Fibroblast of skin of right quadriceps (primary cell): ENCODE measurements around the gene TFRC.
A peak's percentile ranks its signal among the peaks of the same experiment; 100 is the strongest.
"Not testable (repeated sequence)": the region's sequence is repeated elsewhere in the genome, so short reads cannot be mapped to it uniquely, and the experiment has no call there.

ENCODE experiments used
- DNase-seq: peaks from one replicate; pipeline ENCODE4 v3.0.0-alpha.2; 2013

TFRC gene

GRCh38 chr3:196047391-196048030 lies 34.4 kb downstream of the TFRC start:
- no peak for DNase-seq

DNA sequence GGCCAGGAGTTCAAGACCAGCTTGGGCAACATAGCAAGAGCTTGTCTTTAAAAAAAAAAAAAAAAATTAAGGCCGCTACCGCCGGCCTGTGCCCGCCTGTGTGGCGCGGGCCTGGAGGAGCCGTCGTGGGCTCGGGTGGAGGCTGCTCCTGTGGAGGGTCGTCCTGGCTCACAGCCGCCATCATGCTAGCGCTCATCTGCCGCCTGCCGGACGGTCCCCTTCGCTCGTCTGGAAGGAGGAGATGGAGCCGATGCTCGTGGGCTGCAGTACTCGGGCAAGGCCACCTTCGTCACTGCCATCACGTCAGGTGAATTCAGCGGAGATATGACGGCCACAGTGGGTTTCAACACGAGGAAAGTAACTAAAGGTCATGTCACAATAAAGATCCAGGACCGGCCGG lies 37.4 kb downstream of the TFRC start:
- no peak for DNase-seq

DNA sequence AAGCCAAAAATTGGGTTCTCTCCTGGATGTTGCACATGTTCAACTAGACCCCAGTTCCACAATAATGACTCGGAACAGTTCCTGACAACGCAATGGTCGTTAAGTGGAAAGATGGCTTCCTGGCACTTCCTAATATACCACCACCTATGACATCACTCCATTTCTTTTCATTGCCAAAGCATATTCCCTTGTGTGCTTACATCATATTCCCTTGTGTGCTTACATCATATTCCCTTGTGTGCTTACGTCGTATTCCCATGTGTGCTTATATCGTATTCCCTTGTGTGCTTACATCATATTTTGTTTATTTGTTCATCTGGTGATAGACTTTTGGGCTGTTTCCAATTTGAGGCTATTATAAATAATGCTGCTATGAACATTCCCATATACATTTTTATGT lies 39.2 kb downstream of the TFRC start:
- DNase-seq: no peak

- no peak for DNase-seq
These were observed 42.5 kb downstream of the TFRC start for GRCh38 chr3:196039359-196039758.

GRCh38 chr3:196026059-196026458 lies 55.8 kb downstream of the TFRC start:
- not testable (repeated sequence) for DNase-seq

DNA sequence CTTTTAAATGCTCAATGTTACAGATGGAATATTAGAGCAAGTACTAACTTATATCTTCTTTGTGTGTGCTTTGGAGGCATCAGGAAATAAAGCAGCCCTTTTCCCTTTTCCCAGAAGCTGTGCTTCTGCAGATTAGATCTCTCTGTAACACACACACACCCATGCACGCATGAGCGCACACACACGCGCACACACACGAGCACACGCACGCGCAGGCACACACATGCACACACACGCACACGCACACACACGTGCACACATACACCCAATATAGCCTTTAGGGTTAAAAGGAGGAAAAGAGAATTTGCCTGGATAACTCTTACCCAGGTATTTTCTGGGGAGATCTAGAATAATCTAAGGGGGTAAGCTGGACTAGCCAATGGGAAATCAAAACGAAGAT lies 56.9 kb downstream of the TFRC start:
- DNase-seq: no peak

- no peak for DNase-seq
These were observed 57.9 kb downstream of the TFRC start for GRCh38 chr3:196023947-196024346.

- DNase-seq: not testable (repeated sequence)
These were observed 59.4 kb downstream of the TFRC start for GRCh38 chr3:196022499-196022878.

DNA sequence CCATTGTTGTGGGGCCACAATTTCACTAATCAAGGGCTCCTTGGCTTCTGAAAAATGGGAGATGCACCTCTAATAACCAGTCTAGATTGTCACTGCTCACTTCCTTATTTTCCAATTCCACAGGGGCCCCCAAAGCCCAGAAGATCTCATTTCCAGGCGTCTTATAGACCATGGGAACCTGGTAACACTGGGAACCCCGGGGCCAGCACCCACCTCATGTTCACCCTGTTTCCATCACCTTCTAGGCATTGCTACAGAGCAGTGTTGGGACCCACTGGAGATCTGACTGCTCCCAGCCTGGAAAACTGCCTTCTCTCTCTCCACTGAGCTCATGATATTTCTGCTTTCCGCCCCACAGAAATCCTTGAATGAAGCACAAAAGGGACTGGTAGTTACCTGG lies 61.5 kb downstream of the TFRC start:
- no peak for DNase-seq

DNA sequence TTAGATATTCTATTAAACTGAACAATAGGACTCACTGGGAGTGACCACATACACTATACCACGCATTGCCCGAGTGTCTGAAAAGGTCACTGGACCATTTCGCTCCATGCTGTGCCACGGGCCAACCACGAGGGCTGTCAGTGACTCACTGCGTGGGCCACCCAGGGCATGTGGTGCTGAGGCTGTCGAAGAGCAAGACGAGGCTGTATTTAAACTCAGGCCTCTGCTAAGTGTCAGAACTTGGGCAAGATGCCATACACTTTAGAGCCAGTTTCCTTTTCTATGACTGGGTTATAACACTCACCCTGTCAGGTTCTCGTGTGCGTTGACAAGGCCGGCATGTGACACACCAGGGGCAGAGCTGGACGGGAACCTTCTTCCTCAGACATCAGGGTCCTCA lies 62.3 kb downstream of the TFRC start:
- DNase-seq: not testable (repeated sequence)

DNA sequence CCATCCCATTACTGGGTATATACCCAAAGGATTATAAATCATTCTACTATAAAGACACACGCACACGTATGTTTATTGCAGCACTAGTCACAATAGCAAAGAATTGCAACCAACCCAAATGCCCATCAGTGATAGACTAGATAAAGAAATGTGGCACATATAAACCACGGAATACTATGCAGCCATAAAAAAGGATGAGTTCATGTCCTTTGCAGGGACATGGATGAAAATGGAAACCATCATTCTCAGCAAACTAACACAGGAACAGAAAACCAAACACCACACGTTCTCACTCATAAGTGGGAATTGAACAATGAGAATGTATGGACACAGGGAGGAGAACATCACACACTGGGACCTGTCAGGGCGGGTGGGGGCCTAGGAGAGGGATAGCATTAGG lies 63.7 kb downstream of the TFRC start:
- not testable (repeated sequence) for DNase-seq

- DNase-seq: peak; percentile 55
These were observed 65.4 kb downstream of the TFRC start for GRCh38 chr3:196016485-196016884.

GRCh38 chr3:196016059-196016458 lies 65.8 kb downstream of the TFRC start:
- no peak for DNase-seq

- DNase-seq: no peak
These were observed 68.1 kb downstream of the TFRC start for GRCh38 chr3:196013587-196014487.

GRCh38 chr3:196012941-196013476 lies 68.9 kb downstream of the TFRC start:
- no peak for DNase-seq

- DNase-seq: no peak
These were observed 69.4 kb downstream of the TFRC start for GRCh38 chr3:196012481-196012880.

- DNase-seq: no peak
These were observed 72.4 kb downstream of the TFRC start for GRCh38 chr3:196009456-196009855.

GRCh38 chr3:196008929-196009328 lies 73.0 kb downstream of the TFRC start:
- no peak for DNase-seq

GRCh38 chr3:196008387-196008786 lies 73.5 kb downstream of the TFRC start:
- DNase-seq: no peak

DNA sequence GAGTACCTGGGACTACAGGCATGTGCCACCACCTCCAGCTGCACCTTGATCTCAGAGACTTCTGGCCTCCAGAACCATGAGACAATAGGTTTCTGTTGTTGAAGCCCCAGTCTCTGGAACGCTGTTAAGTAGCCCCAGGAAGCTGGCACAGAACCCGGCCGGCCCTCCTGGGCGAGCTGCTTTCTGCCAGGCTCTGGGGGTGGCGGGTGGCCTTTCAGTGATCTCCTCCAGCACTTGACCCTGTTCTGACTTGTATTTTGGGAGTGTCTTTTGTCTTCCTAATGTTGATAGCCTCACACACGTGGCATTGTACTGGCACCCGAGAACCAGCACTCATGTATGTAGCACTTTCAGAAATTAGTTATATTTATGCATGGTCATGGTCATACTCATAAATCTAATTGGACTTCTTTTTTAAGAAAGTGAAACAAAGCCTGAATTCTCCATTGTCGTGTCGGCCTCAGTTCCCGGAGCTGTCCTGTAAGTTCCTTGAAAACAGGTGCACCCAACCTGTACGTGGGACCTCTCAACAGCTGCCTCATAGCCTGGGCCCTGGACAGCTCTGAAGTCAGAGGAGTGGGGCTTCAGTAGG lies 74.0 kb downstream of the TFRC start:
- DNase-seq: no peak

- not testable (repeated sequence) for DNase-seq
These were observed 76.6 kb downstream of the TFRC start for GRCh38 chr3:196005338-196005737.

DNA sequence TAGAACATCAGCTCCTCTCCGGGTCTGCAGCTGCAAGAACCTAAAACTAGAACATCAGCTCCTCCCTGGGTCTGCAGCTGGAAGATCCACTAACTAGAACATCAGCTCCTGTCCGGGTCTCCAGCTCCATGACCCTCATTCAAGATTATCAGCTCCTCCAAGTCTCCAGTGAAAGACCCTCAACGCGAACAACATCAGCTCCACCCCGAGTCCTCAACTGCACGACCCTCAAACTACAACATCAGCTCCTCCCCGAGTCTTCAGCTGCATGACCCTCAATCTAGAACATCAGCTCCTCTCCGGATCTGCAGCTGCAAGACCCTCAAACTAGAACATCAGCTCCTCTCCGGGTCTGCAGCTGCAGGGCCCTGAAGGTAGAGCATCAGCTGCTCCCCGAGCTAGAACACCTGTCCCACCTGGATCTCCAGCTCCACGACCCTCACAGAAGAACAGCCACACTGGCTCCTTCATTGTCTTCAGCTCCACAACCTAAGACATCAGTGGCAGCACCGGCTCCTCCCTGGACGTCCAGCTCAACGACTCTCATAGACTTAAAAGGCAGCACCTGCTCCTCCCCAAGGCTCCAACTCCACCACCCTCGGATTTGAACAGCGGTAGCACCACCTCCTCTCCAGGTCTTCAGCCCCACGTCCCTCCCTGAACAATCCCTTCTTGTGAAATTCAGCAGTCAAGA lies 77.4 kb downstream of the TFRC start:
- DNase-seq: not testable (repeated sequence)

GRCh38 chr3:196003611-196004010 lies 78.3 kb downstream of the TFRC start:
- DNase-seq: no peak
